Uterus (tissue), 2 donors: ENCODE measurements around the gene KRTAP1-3.
"Not testable (repeated sequence)": the region's sequence is repeated elsewhere in the genome, so short reads cannot be mapped to it uniquely, and the experiment has no call there.

ENCODE experiments used
- POLR2A ChIP-seq, 2 donors: fragments of 450-650 bp; IDR thresholded peaks; one replicate each; pipeline ENCODE4 v1.6.1; 2016; ENCODE audit warnings: antibody characterized with exemption in 2 of 2, mild to moderate bottlenecking in 1 of 2, moderate library complexity in 1 of 2
- TF ChIP-seq, protein P1 (sequence below), 4 experiments: fragments of 200-600 bp in 2 of 4; fragments of 450-650 bp in 2 of 4; sonication (generic) in 2 of 4; IDR thresholded peaks; one replicate each; pipeline ENCODE4 v1.5.1; 2016 to 2019; ENCODE audit warnings: antibody characterized with exemption in 4 of 4, mild to moderate bottlenecking in 2 of 4, moderate library complexity in 1 of 4

DNA sequence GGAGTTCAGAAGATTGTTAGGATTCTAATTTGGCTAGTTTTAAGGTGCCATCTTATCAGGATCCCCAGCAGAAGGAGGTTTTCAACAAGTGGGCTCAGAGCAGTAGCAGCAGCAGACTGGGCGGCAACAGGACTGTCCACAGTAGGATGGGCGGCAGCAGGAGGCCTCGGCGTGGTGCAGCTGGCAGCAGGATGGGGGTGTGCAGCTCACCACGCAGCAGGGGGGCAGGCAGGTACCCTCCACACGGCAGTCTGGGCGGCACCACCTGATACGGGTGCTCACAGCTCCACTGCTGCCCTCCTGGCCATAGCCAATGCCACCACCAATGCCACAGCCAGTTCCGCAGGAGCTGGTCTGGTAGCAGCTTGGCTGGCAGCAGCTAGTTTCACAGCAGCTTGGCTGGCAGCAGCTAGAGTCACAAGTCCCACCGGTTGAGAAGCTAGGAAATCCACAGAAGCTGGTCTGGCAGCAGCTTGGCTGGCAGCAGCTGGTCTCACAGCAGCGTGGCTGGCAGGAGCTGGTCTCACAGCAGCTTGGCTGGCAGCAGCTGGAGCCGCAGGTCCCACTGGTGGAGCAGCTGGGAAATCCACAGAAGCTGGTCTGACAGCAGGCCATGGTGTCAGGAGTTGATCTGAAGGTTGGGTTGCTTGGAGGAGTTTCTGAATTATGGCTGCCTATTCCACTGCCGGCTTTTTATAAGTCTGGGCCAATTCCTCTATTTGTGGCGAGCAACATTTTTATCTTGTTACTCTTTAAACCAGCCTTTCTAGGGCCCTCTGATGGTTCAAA lies 6.3 kb upstream of the KRTAP1-3 start, which contains the start of gene KRTAP1-1:
- TF ChIP-seq, protein P1, sequence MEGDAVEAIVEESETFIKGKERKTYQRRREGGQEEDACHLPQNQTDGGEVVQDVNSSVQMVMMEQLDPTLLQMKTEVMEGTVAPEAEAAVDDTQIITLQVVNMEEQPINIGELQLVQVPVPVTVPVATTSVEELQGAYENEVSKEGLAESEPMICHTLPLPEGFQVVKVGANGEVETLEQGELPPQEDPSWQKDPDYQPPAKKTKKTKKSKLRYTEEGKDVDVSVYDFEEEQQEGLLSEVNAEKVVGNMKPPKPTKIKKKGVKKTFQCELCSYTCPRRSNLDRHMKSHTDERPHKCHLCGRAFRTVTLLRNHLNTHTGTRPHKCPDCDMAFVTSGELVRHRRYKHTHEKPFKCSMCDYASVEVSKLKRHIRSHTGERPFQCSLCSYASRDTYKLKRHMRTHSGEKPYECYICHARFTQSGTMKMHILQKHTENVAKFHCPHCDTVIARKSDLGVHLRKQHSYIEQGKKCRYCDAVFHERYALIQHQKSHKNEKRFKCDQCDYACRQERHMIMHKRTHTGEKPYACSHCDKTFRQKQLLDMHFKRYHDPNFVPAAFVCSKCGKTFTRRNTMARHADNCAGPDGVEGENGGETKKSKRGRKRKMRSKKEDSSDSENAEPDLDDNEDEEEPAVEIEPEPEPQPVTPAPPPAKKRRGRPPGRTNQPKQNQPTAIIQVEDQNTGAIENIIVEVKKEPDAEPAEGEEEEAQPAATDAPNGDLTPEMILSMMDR (IDR thresholded peaks at IDR 0.05): not testable (repeated sequence)
- TF ChIP-seq POLR2A (IDR thresholded peaks at IDR 0.05): not testable (repeated sequence)
